T-helper 1 cell (primary cell): ENCODE data around the gene KCTD7.
"Not testable (repeated sequence)": the region's sequence is repeated elsewhere in the genome, so short reads cannot be mapped to it uniquely, and the experiment has no call there.

Experiments
- DNase-seq, 5 donors: peaks; one replicate each; pipeline ENCODE4 v3.0.0-alpha.2; 2012 to 2020

The KCTD7 gene

GRCh38 chr7:66682350-66683093 is 53.8 kb downstream of the KCTD7 start:
- no peak for DNase-seq

GRCh38 chr7:66683094-66683769 is 54.6 kb downstream of the KCTD7 start:
- not testable (repeated sequence) for DNase-seq

GRCh38 chr7:66683770-66684123 is 55.1 kb downstream of the KCTD7 start:
- DNase-seq, result no peak

- not testable (repeated sequence) for DNase-seq
Measured at GRCh38 chr7:66685663-66686062, 57.0 kb downstream of the KCTD7 start.

- no peak for DNase-seq
Measured at GRCh38 chr7:66687186-66687585, 58.5 kb downstream of the KCTD7 start.

GRCh38 chr7:66687672-66688071 is 59.0 kb downstream of the KCTD7 start:
- not testable (repeated sequence) for DNase-seq

GRCh38 chr7:66689081-66689480 is 60.4 kb downstream of the KCTD7 start:
- no peak for DNase-seq

- no peak for DNase-seq
Measured at GRCh38 chr7:66693331-66693730, 64.7 kb downstream of the KCTD7 start.
